Right lobe of liver (tissue), 4 donors: ENCODE results near the gene UCHL3.

ENCODE experiments used
- CTCF ChIP-seq, 4 donors: fragments of 200-600 bp in 3 of 4; fragments of 450-650 bp in 1 of 4; IDR thresholded peaks; one replicate each; pipeline versions ENCODE4 v1.5.1 to v1.8.0; 2016 to 2022; ENCODE audit warnings: antibody characterized with exemption in 4 of 4, mild to moderate bottlenecking in 2 of 4
- POLR2A ChIP-seq: fragments of 450-650 bp; IDR thresholded peaks from one replicate; pipeline ENCODE4 v1.6.1; 2017; ENCODE audit warnings: antibody characterized with exemption, mild to moderate bottlenecking
- donor health status: DM: no; HTN: no; CAD: no.
- donor health status: DM: no; HTN: no; CAD: no.
- donor health status: DM: no; HTN: yes; CAD: no.

DNA sequence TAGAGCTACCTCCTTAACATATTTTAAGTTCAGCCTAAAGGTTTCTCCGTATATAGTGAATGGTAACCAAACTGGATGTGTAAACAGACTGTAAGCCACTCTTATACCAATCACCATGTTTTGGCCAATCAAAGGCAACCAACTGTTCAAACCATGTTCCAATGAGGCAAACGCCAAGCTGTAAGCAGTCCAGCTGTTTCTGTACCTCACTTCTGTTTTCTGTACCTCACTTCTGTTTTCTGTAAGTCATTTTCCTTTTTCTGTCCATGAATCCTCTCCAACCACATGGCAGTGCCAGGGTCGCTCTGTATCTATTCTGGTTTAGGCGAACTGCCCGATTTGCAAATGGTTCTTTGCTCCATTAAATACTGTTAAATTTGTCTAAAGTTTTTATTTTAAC is 36.3 kb upstream of the UCHL3 start:
- no peak for TF ChIP-seq CTCF (IDR thresholded peaks at IDR 0.05)
- no peak for TF ChIP-seq POLR2A
